ENCODE data around the gene NUP107. TPM values are rescaled to one million over a fixed set of nuclear protein-coding genes. Genes with fewer than 3 reads are reported as not detected.
"Not testable (repeated sequence)": the region's sequence is repeated elsewhere in the genome, so short reads cannot be mapped to it uniquely, and the experiment has no call there.

The NUP107 gene
- total RNA-seq, 3 donors from 2014 or later, result 27.7 to 39.6 (median 32.3) TPM

GRCh38 chr12:68667896-68668295, 18.9 kb upstream of the NUP107 start:
- no peak for TF ChIP-seq CTCF (IDR thresholded peaks at IDR 0.05)
- no peak for DNase-seq
- Histone ChIP-seq H3K4me3 (no peak overlapping the region), H3K36me3 (ENCODE audit: low read depth) (no peaks in the 10 kb centered on the region), H3K9me3 (no peaks in the 10 kb centered on the region), H3K4me1 (ENCODE audit: low read depth) (no peaks in the 10 kb centered on the region)
- ATAC-seq, result no peak
- intact Hi-C loops (cut with DNase I, micrococcal nuclease), result no loop called here

DNA sequence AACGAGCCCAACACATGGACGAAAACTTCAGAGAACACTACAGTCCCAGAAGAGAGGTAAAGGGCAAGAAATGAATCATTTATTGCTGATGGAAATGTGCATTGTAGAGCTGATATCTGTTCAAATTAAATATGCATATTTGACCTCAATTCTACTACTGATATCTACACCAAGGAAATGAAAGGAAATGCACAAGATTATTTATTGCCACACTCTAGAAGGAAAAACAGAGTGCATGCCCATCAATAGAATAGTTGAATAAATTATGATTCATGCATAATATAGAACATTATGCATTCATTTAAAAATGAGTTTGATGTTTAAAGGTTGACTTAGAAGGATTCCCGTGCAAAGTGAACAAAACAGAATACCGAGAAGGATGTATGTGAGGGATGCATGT, 15.6 kb upstream of the NUP107 start:
- DNase-seq (no peak), ATAC-seq (no peak)

DNA sequence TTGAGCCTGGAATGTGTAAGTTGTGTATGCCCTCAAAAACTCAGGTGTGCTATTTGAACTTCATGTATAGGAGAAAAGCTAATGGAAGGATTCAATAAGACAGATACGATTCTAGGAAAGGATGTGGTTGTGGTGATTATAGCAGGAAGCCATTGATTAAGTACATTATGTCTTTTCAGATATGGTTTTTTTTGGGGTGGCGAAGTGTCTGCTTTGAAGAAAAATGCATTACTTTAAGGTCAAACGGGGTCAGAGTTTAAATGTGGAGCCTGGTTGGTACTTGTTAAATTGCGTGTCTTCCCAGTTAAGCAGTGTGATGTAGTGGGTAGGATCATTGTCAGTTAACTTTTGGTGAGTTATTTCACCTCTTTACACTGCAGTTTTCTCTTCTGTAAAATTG, 13.0 kb upstream of the NUP107 start:
- intact Hi-C loops (cut with DNase I, micrococcal nuclease), result no loop called here
- Histone ChIP-seq H3K4me1 (ENCODE audit: low read depth) (no peaks in the 10 kb centered on the region), H3K9me3 (no peaks in the 10 kb centered on the region), H3K4me3 (no peak overlapping the region), H3K36me3 (ENCODE audit: low read depth) (no peaks in the 10 kb centered on the region)
- DNase-seq, result no peak
- TF ChIP-seq CTCF (IDR thresholded peaks at IDR 0.05), result no peak
- ATAC-seq, result peak; percentile 41

More for the DNA sequence above, 15.6 kb upstream of the NUP107 start:
- Histone ChIP-seq H3K36me3 (ENCODE audit: low read depth) (no peaks in the 10 kb centered on the region), H3K4me1 (ENCODE audit: low read depth) (no peaks in the 10 kb centered on the region), H3K4me3 (no peak overlapping the region), H3K9me3 (no peaks in the 10 kb centered on the region)
- intact Hi-C loops (cut with DNase I, micrococcal nuclease), result no loop called here
- no peak for TF ChIP-seq CTCF (IDR thresholded peaks at IDR 0.05)

- TF ChIP-seq CTCF (IDR thresholded peaks at IDR 0.05), result no peak
- DNase-seq, result no peak
- no peaks in the 10 kb centered on the region for H3K9me3 ChIP-seq
- no peak overlapping the region for H3K4me3 ChIP-seq
- ATAC-seq, result no peak
- no peaks in the 10 kb centered on the region for H3K4me1 ChIP-seq (ENCODE audit: low read depth)
- H3K36me3 ChIP-seq (ENCODE audit: low read depth), result no peaks in the 10 kb centered on the region
- intact Hi-C loops (cut with DNase I, micrococcal nuclease), result no loop called here
Measured at GRCh38 chr12:68674376-68674775, 12.4 kb upstream of the NUP107 start.

DNA sequence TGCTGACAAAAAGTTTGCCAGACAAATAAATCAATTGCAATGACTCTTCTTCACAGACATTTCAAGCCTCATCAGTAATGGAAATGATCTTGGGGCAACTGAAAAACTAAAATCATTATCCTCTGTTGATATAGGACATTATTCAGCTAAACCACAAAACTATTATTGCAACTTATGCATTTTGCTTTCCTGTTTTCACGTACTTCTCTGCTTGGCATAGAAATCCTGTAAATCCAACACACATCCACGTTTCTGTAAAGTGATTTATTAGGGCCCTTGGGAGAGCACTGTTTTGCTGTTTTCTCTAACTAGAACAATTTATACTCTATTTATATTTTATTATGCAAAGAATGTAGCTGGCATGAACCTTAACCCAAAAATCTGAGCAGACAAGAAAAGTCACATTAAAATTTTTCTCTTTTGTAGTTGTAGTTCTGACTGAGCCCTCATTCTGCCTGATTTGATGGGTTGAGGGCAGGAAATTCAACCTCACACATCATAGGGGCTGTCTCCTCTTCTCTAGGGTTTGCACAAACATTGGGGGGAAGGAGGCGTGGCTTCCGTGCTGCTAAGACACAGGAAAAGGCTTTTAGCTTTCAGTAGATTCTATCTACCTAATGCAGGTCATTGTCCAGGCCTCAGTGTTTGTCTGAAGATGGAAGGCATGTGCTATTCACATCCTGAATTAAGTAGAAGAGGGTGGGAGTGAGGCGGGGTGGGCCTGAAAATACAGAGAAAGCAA, 11.5 kb upstream of the NUP107 start:
- Histone ChIP-seq H3K36me3 (ENCODE audit: low read depth) (no peaks in the 10 kb centered on the region), H3K4me1 (ENCODE audit: low read depth) (no peaks in the 10 kb centered on the region), H3K9me3 (no peaks in the 10 kb centered on the region), H3K4me3 (no peak overlapping the region)
- ATAC-seq (peak; percentile 73), DNase-seq (peak; percentile 58 to 76 (median 67))
- intact Hi-C loops (cut with DNase I, micrococcal nuclease), result no loop called here
- no peak for TF ChIP-seq CTCF (IDR thresholded peaks at IDR 0.05)

- H3K9me3 ChIP-seq; intact Hi-C loops (cut with DNase I, micrococcal nuclease); H3K4me3 ChIP-seq; H3K4me1 ChIP-seq (ENCODE audit: low read depth); ATAC-seq; DNase-seq; H3K36me3 ChIP-seq (ENCODE audit: low read depth): not testable (repeated sequence)
Measured at GRCh38 chr12:68676854-68677253, 9.9 kb upstream of the NUP107 start.
